Activated CD8-positive, alpha-beta memory T cell treated with anti-CD3 and anti-CD28 coated beads for 24 hours (primary cell): Measurements from ENCODE around the gene SEC63.
"Not testable (repeated sequence)": the region's sequence is repeated elsewhere in the genome, so short reads cannot be mapped to it uniquely, and the experiment has no call there.

ENCODE experiments used
- DNase-seq: peaks from one replicate; pipeline ENCODE4 v3.0.0-alpha.2; 2020

SEC63 gene

GRCh38 chr6:107957909-107958688 is at the start of gene SEC63:
SEC63 (minus strand) TSS chr6:107958208; CDS start chr6:107958009, 199 bp downstream.
- peak; percentile 99 for DNase-seq

DNA sequence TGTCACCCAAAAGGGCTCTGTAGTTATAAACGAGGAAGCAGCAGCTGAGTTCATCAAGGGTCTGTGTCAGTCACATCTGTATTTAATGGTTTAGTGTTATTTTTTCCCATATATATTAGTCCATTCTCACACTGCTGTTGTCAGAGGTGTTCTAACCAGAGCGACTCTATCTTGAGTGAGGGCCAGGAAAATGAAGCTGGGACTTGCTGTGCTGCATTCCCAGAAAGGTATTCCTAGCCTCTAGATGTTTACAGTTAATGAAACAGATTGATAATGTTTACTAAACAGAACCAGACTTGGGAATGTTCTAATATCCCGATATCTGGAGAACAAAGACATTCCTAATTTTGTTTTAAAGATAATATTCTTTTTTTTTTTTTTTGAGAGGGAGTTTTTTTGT is 48.0 kb upstream of the SEC63 start:
- no peak for DNase-seq

GRCh38 chr6:108004861-108005260 is 46.9 kb upstream of the SEC63 start:
- no peak for DNase-seq

DNA sequence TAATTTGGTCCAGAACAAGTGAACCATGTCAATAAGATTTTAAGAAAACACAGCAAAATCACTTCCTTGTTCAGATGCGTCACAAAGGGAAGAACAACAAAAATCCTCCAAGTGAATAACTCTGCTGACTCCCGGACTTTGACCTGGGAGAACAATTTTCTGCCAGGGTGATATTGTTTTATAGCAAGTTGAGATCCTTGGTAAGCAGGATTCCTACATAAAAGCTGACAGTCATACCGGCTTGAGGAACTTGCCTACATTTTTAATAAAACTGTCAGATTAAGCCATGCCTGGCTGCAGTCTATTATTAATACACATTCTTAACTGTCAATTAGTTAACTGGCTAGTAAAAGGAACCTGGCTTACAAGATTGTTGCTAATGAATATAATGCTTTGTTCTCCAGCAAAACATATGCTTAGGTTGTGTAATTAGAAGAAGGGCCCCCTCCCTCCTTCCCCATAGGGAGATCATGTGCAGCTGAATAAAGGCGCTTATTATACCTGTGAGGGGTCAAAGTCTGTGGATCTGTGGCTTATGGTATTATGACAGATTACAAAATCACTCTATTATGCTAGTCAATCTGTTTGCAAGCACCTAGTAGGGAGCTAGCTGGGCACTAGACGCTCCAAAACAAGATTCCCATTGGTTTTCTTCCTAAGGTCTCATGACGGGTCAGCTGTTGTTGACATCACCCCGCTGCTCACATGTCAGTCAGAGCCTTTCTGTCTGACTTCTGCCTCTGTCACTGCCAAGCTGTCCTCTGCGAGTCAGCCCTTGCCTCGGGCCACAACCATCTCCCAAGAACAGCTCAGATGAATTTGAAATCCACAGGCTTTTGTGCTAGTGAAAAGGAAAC is 44.6 kb upstream of the SEC63 start:
- no peak for DNase-seq

DNA sequence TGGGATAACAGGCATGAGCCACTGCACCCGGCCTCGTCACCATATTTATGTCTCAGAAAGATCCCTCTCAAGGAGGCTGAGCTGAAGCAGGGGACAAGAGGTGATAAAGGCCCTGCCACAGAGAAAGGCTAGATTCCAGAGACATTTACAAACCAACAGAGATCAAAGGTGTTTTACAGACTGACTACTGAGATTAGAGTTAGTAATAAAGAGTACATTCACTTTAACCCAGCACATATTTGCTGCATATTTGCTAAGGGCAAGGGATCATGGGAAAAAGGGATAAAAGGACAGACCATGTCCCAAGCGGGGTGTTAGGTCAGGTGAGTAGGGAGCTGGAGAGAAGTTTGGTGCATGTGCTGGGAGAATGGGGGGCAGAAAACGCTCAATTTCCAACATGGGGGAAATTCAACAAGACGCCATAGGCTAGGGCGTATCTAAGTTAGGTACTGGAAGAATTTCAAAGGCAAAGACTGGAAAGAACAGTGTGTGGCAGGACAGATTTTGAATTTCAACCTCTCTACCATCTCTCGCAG is 43.8 kb upstream of the SEC63 start:
- no peak for DNase-seq

GRCh38 chr6:108000259-108000658 is 42.3 kb upstream of the SEC63 start:
- DNase-seq = not testable (repeated sequence)

DNA sequence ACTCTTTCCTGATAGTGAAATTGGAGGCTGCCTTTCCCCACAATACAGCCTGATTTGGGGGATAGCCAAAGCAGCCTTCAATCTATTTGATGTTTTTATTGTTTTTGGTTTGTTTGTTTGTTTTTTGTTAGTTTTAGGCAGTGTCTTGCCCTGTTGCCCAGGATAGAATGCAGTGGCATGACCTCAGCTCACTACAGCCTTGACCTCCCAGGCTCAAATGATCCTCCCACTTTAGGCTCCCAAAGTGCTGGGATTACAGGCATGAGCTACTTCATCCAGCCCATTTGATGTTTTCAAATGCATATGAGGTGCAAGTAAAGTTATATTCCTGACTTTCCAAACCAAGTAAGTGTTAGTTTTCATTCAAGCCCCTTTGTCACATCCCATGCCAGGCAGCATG is 41.3 kb upstream of the SEC63 start:
- DNase-seq = no peak

- no peak for DNase-seq
Observed at GRCh38 chr6:107991772-107992550, 34.0 kb upstream of the SEC63 start.

DNA sequence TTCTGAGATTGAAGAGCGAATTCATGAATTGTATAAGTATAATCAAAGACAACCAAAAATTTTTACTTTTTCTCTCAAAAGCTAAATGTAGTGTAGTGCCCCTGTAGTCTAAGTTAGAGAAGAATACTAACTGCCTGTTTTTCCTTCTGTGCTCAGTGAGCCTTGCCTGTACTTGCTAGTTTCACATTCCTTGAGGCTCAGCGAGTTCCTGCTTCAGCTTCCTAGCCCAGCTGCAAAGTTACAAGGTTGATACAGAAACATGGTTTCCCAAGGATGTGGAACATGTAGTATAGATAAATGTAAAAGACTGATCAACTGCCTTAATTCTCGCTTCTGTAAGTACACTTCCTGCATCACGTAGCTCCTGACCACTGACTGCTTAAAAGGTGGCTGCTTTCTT is 33.1 kb upstream of the SEC63 start:
- DNase-seq = no peak

DNA sequence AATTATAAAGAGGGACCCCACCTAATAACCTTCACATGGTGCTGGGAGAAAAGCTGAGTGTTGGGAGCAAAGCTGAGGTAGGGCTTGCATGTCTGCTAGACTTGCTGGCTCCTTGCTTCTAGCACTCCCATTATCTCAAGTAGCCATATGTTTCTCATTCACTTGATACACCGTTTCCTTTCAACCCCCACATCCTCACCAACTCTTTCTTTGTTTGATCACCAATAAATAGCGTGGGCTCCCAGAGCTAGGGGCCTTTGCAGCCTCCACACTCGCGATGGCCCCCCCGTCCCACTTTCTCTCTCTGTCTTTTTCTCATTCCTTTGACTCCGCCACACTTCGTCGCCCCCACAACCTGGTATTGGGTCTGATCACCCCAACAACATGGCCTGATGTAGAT is 32.6 kb upstream of the SEC63 start:
- not testable (repeated sequence) for DNase-seq

GRCh38 chr6:107989166-107990094 is 31.4 kb upstream of the SEC63 start:
- DNase-seq = no peak

DNA sequence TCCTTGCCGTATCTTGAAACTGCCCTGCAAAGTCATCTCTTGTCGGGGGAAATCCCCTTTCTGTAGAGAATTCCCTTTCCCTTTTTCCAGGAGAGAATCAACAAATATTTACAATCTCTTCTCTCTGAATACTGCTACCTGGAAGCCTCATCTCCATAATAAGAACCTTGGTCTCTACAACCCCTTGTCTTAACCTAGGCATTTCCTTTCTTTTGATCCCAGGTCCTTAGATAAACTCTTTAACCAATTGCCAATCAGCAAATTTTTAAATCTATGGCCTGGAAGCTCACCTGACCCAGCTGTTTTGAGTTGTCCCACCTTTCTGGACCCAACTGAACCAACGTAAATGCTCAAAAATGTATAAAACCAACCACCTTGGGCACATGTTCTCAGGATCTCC is 30.6 kb upstream of the SEC63 start:
- DNase-seq = no peak

DNA sequence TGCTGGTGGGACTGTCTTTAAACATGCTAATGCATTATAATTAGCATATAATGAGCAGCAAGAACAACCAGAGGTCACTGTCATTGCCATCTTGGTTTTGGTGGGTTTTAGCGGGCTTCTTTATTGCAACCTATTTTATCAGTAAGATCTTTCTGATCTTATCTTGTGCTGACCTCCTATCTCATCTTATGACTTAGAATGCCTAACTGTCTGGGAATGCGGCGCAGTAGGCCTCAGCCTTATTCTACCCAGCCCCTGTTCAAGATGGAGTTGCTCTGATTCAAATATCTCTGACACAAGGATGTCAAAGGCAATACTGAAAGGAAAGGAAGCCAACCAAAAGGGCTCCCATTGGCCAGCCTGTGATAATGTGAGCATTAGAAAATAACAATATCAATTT is 29.8 kb upstream of the SEC63 start:
- no peak for DNase-seq

- no peak for DNase-seq
Observed at GRCh38 chr6:107985701-107986100, 27.7 kb upstream of the SEC63 start.

- no peak for DNase-seq
Observed at GRCh38 chr6:107983811-107984210, 25.8 kb upstream of the SEC63 start.

DNA sequence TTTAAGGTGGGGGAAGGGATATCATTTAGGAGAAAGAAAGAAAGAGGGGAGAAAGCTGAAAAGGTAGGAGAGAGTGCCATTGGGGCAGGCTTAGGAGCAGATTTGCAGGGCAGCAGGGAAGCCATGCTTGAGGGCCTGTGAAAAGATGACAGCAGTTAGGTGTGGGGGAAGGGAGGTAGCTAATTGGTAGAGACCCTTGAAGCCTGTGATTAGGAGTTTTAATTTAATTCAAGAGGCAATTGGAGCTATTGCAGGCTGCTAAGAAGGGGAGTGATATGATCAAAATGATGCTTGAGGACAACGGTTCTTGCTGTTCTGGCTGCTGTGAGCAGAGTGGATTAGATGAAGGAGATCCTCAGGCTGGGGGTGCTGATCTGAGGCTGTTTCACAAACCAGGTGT is 24.5 kb upstream of the SEC63 start:
- no peak for DNase-seq

- no peak for DNase-seq
Observed at GRCh38 chr6:107981695-107982094, 23.7 kb upstream of the SEC63 start.

GRCh38 chr6:107977283-107977682 is 19.3 kb upstream of the SEC63 start:
- no peak for DNase-seq

DNA sequence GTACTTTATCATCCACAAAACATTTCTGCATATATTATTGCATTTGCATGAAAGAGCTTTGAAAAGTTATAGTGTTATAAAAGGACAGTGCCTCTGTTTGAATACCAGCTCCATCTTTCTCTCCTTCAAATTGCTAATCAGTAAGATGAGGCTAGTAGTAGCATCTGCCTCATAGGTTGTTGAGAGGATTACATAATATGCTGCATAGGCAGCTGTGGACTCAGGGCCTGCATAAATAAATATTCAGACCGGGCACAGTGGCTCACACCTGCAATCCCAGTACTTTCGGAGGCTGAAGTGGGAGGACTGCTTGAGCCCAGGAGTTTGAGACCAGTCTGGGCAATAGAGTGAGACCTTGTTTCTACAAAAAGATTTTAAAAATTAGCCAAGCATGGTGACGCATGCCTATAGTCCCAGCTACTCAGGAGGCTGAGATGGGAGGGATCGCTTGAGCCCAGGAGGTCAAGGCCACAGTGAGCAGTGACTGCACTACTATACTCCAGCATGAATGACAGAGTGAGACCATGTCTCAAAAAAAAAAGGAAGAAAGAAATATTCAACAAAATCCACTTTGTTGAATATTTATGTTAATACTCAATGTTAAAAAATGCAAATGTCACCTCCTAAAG is 18.3 kb upstream of the SEC63 start:
- no peak for DNase-seq

GRCh38 chr6:107973594-107973993 is 15.6 kb upstream of the SEC63 start:
- DNase-seq = no peak

- no peak for DNase-seq
Observed at GRCh38 chr6:107972413-107973096, 14.5 kb upstream of the SEC63 start.
